ENCODE measurements around the gene IL17RD. TPM values are rescaled to one million over a fixed set of nuclear protein-coding genes. Genes with fewer than 3 reads are reported as not detected.

The IL17RD gene
- total and polyA plus RNA-seq, 2 of the 4 experiments (the other 2 are of a cell fraction), result 0.72 to 0.92 TPM

GRCh38 chr3:57179580-57180410 lies 14.6 kb upstream of the IL17RD start:
- ChIA-PET POLR2A (ENCODE audit: unreplicated experiment) (no interaction called here), CTCF (interaction anchor here (0.9 to 1.5 kb wide), 2 partner anchors 12 to 762 kb away, joined by 3 to 4 read pairs; no protein-coding TSS in a partner anchor)
- H2BK5ac ChIP-seq (ENCODE audit: low read depth, low read length, poor library complexity, severe bottlenecking), result no peak overlapping the region
- H3K9ac ChIP-seq (ENCODE audit: low read depth, low read length), result no peak overlapping the region
- H3K4me3 ChIP-seq (ENCODE audit: insufficient read depth, low read depth, low read length), result no peak overlapping the region
- no peaks in the 10 kb centered on the region for H3K79me1 ChIP-seq (ENCODE audit: low read depth in 1 of 2, low read length in 2 of 2)
- no TSS peak for BruUV-seq (replicated peaks)
- no peak overlapping the region for H4K5ac ChIP-seq (ENCODE audit: low read depth, low read length)
- H3K56ac ChIP-seq (ENCODE audit: extremely low read depth, insufficient read depth, low read length), result no peak overlapping the region
- H2AK9ac ChIP-seq (replicated peaks; ENCODE audit: low read depth, low read length, poor library complexity), result no peak overlapping the region
- no peak overlapping the region for H3K4ac ChIP-seq (ENCODE audit: low read depth, low read length)
- no peak overlapping the region for H3K27ac ChIP-seq (ENCODE audit: insufficient read depth, low read length)
- no peak overlapping the region for H2BK20ac ChIP-seq (ENCODE audit: low read depth, low read length)
- TF ChIP-seq RAD21 (IDR thresholded peaks at IDR 0.05; ENCODE audit: low read length), result peak; percentile 50
- no peak for TF ChIP-seq FOS (IDR thresholded peaks at IDR 0.05; ENCODE audit: low read depth, low read length)
- TF ChIP-seq RCOR1 (IDR thresholded peaks at IDR 0.05; ENCODE audit: insufficient replicate concordance, low read length), result no peak
- peak; percentile 44 for TF ChIP-seq CTCF (conservative IDR thresholded peaks at IDR 0.05; ENCODE audit: low read depth, low read length)
- TF ChIP-seq NFE2L2 (IDR thresholded peaks at IDR 0.05; ENCODE audit: low read depth, low read length), result no peak
- H2AK5ac ChIP-seq (ENCODE audit: low read depth, low read length), result no peak overlapping the region
- H4K8ac ChIP-seq (ENCODE audit: low read depth in 2 of 2, low read length in 2 of 2), result no peak overlapping the region
- H4K20me1 ChIP-seq (ENCODE audit: insufficient read depth, low read length), result no peaks in the 10 kb centered on the region
- no peaks in the 10 kb centered on the region for H3K9me3 ChIP-seq (ENCODE audit: control insufficient read depth, insufficient read depth, low read length)
- in situ Hi-C loops (cut with MboI; ENCODE audit: low sequenced_read_pairs), result no loop called here
- H4K91ac ChIP-seq (ENCODE audit: insufficient read depth, low read depth, low read length), result no peak overlapping the region
- WGBS, 2 experiments (ENCODE audit: extremely low coverage in 2 of 2, insufficient read length in 1 of 2), result 100% methylated on average over 1 of the region's 5 CpGs; no CpG with 5 or more reads in 1 of the 2 experiments
- no peak overlapping the region for H3K18ac ChIP-seq (ENCODE audit: low read depth, low read length)
- no peaks in the 10 kb centered on the region for H3K4me1 ChIP-seq (ENCODE audit: control insufficient read depth, insufficient read depth, low read length)
- intact Hi-C loops (cut with micrococcal nuclease), result loop anchor here (10.0 kb wide), 1 partner anchor 255 kb away; no protein-coding TSS in a partner anchor
- H3K4me2 ChIP-seq (ENCODE audit: low read depth, low read length), result no peak overlapping the region
- ATAC-seq (ENCODE audit: low read depth) (peak; percentile 69; the same call in 1 of the 2 replicates), DNase-seq (peak; percentile 26)
- dilution Hi-C loops (cut with HindIII; ENCODE audit: low sequenced_read_pairs, unreplicated experiment), result no loop called here
- H2BK120ac ChIP-seq (ENCODE audit: low read depth, low read length), result no peak overlapping the region
- H3K9me1 ChIP-seq (ENCODE audit: insufficient read depth, low read length), result no peaks in the 10 kb centered on the region
- H3K36me3 ChIP-seq (ENCODE audit: control insufficient read depth, insufficient read depth, low read length), result no peaks in the 10 kb centered on the region
- H3K23ac ChIP-seq (ENCODE audit: low read depth, low read length), result no peak overlapping the region
- H2BK15ac ChIP-seq (ENCODE audit: low read depth, low read length), result no peak overlapping the region
- H2AFZ ChIP-seq (replicated peaks; ENCODE audit: low read length, poor library complexity), result no peak overlapping the region
- H3K27me3 ChIP-seq (ENCODE audit: control insufficient read depth, insufficient read depth, low read length), result peaks cover 15% of the 10 kb centered on the region
- no peak overlapping the region for H3K14ac ChIP-seq (replicated peaks; ENCODE audit: low read depth, low read length)
